Mammary epithelial cell (primary cell): ENCODE data around the gene LTB4R2.

ENCODE experiments used
- EZH2 ChIP-seq: IDR thresholded peaks from 2 replicates; pipeline ENCODE4 v1.6.1; 2012; ENCODE audit warnings: low read length, inconsistent platforms, borderline replicate concordance
- TF ChIP-seq, protein P1 (sequence below), 2 donors: IDR thresholded peaks in 1 of 2; conservative IDR thresholded peaks in 1 of 2; 2 replicates each; pipeline ENCODE4 v1.5.1; 2011 to 2012; ENCODE audit warnings: inconsistent platforms in 2 of 2, low read length in 2 of 2, mild to moderate bottlenecking in 2 of 2, control low read depth in 1 of 2, low read depth in 1 of 2; ENCODE audit not compliant: insufficient read depth in 1 of 2; ENCODE audit errors: extremely low read depth in 1 of 2

DNA sequence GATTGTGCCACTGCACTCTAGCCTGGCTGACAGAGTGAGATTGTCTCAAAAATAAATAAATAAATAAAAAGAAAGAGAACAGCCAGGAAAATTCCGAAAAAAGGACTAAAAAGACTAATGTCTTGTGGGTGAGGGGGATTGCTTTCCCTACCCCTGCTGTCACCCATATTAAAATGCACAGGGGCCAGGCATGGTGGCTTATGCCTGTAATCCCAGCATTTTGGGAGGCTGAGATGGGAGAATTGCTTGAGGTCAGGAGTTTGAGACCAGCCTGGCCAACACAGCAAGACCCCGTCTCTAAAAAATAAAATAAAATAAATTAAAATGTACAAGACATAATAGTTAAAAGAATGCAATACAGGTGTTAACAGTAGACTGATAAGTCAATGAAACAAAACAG is 16.4 kb upstream of the LTB4R2 start:
- TF ChIP-seq, protein P1, sequence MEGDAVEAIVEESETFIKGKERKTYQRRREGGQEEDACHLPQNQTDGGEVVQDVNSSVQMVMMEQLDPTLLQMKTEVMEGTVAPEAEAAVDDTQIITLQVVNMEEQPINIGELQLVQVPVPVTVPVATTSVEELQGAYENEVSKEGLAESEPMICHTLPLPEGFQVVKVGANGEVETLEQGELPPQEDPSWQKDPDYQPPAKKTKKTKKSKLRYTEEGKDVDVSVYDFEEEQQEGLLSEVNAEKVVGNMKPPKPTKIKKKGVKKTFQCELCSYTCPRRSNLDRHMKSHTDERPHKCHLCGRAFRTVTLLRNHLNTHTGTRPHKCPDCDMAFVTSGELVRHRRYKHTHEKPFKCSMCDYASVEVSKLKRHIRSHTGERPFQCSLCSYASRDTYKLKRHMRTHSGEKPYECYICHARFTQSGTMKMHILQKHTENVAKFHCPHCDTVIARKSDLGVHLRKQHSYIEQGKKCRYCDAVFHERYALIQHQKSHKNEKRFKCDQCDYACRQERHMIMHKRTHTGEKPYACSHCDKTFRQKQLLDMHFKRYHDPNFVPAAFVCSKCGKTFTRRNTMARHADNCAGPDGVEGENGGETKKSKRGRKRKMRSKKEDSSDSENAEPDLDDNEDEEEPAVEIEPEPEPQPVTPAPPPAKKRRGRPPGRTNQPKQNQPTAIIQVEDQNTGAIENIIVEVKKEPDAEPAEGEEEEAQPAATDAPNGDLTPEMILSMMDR (conservative IDR thresholded peaks at IDR 0.05 in 1 of 2, IDR thresholded peaks at IDR 0.05 in 1 of 2; ENCODE audit: extremely low read depth in 1 of 2, insufficient read depth in 1 of 2, low read depth in 1 of 2, low read length in 2 of 2): no peak
- TF ChIP-seq EZH2: no peak
